GM18870 (cell line): ENCODE results near the gene CNTN4.

Experiments used
- ATAC-seq: cut with Tn5 transposase; IDR thresholded peaks from one replicate; pipeline ENCODE4 v1.9.1; 2021; ENCODE audit warnings: moderate library complexity; ENCODE audit not compliant: unreplicated experiment

The CNTN4 gene

GRCh38 chr3:2375376-2375775, 276.7 kb downstream of the CNTN4 start:
- no peak for ATAC-seq

- ATAC-seq, result no peak
Measured at GRCh38 chr3:2377281-2377680, 278.6 kb downstream of the CNTN4 start.

GRCh38 chr3:2390926-2391532, 292.4 kb downstream of the CNTN4 start:
- ATAC-seq, result no peak

- ATAC-seq, result no peak
Measured at GRCh38 chr3:2391896-2392295, 293.2 kb downstream of the CNTN4 start.

DNA sequence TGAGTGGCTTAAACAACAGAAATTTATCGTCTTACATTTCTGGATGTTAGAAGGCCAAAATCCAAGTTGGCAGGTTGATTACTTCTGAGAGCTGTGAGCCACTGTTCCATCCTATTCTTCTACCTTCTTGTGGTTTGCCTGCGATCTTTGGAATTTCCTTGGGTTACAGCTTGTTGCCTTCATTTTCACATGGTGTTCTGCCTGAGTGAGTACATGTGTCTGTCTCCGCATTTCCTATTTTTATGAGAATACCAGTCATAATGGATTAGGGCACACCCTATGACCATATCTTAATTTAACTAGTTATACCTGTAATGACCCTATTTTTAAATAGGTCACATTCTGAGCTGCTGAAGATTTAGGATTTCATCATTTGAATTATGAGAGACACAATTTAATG, 294.3 kb downstream of the CNTN4 start:
- ATAC-seq, result no peak

- no peak for ATAC-seq
Measured at GRCh38 chr3:2415083-2415482, 316.4 kb downstream of the CNTN4 start.

GRCh38 chr3:2420919-2421318, 322.3 kb downstream of the CNTN4 start:
- no peak for ATAC-seq

DNA sequence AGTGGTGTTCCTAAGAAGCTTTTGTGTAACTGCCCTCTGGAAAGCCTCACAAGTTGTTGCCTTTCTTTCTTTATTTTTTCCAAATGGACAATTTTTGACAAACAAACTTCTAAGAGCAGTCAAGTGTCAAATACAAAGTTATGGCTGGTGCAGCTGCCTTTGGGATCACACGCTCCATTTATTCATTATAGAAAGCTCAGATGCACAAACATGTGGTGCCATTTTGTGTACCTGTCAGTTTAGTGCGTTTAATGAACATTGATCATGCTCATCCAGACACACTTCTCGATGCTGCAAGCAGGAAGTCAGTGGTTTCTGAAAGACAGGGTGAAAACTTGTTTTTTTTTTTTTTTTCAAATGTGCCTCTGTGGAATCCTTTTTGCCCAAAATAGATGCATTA, 324.5 kb downstream of the CNTN4 start:
- no peak for ATAC-seq

DNA sequence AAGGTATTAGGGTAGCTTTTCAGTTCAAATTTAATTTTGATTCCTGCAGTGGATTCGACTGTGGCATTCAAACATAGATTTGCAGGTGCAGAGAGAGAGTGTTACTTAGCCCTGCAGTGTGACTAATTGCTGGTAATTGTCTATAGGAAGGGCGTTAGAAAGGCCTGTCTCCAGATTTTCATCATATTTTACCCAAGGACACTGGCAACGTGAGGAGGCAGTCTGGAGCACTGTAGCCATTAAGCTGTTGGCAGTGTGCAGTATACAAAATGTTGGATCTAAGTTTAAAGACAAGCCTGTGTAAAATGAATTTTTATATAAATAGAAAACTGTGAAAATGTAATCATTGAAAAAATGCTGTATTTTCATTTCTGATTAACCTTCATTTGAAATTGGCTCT, 342.9 kb downstream of the CNTN4 start:
- ATAC-seq, result no peak

- ATAC-seq, result no peak
Measured at GRCh38 chr3:2446146-2446545, 347.5 kb downstream of the CNTN4 start.

GRCh38 chr3:2452249-2452648, 353.6 kb downstream of the CNTN4 start:
- ATAC-seq, result no peak

DNA sequence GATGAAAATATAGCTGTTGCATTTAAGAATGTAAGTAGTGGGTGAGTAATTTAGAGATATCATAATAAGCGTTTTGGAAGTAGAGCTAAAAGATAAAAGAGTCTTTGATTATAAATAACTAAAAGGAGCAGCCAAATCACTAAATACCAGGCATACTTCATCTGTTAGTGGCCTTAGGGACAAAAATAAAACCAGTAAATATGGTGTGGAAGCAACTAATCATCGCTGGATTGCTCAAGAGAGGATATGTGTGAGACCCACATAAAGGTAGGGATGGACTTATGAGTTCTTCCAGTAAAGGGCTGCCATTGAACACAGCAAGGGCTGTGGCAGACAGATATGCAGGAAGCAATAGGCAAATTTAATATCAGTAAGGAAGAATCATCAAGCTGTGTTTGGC, 356.2 kb downstream of the CNTN4 start:
- ATAC-seq, result no peak

DNA sequence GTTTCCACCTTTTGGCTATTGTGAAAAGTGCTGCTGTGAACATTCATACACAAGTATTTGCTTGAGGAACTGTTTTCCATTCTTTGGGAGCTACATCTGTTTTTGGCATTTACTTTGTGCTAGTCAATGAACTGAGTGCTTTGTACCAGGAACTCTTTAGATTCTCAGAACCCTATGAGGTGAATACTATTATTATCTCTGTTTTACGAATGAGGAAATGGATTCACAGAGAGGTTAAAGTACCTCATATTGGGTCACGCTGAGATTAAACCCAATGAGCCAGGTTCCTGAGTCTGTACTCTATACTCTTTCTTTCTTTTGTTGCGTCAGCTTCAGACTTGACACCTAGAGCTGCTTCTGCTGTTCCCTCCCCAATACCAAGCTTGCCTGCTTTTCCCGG, 358.1 kb downstream of the CNTN4 start:
- ATAC-seq, result no peak

DNA sequence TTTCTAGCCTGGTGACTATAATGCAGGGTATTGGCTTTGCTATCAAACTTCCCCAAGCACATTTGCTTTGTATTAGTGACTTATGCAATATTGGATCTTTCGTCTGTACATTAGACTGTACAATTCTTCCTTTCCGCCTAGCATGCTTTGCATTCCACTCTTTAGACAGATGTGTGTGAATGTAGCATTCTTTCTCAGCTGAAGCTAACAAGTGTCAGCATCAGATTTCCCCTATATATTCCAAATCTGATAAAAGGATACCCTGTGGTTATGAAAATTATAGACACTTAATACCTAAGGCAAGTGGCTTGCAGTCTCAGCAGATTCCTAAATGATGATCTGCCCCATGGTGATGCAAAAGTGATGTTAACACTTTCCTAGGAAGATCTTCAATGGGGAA, 360.1 kb downstream of the CNTN4 start:
- ATAC-seq, result no peak

DNA sequence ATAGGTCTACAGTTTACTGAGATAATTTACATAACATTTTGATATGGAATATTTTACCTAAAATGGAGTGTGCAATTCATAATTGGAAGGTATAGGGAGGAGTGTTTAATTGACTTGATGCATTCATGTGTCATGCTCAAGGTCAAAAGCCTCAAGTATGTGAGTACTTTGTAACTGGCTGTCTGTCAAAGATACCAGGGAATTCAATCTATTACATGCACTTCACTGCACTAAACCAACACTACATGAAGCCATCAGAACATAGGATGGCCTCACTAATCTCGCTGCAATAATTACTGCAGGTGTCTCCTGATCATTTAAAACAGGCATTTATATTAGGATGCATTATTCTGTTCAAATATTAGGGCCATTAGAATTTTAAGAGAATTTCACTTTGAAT, 367.2 kb downstream of the CNTN4 start:
- no peak for ATAC-seq

DNA sequence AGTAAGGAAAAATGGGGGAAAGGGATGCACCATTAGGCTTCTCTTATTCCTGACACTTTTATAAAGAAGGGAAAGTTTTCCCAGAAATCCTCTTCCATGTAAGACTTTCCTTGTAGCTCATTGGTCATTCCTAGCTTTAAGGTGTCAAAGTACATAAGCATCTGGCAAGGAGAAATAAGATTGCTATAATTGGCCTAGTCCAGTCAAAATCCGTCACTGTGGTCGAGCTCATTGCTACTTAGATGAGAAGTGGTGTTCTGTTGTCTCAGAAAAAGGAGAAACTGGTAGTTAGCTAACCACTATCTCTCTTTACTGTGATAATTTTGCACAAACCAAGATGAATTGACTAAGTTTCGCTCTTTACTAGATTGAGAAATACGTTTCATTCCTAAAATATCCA, 370.1 kb downstream of the CNTN4 start:
- no peak for ATAC-seq

DNA sequence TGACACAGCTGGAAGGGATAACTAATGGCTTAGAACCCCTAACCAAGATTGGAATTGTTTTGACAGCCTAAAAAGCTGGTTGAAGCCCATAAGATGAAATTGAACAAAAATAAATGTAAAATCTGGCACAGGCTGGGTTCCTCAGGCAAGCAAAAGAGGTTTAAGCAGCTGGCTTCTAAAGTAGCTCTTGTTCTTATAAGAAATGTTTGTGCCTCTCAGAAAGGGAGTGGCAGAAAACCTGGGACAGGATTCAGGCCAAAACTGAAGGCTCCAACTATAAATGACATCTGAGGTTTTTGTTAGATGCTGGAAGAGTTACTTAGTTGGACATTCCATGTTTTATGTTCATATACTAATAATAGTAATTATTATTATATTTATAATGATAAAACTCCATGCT, 378.3 kb downstream of the CNTN4 start:
- ATAC-seq, result no peak

DNA sequence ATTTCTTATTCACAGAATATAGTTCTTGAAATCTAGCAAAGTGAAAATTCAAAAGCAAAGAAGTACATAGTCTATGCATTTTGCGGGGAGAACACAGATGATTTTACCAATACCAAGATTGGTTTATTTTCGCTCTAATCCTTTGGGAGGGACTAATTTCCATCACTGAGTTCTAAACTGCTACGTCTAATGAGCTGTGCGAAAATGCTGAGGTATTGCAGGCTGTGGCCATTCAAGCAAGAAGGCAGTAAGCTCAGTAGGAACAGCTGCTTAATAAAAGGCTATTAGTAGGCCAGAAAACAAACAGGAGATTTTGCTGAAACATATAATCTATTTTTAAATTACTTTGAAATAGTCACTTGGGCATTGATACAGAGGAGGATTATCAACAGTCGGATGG, 379.0 kb downstream of the CNTN4 start:
- no peak for ATAC-seq

DNA sequence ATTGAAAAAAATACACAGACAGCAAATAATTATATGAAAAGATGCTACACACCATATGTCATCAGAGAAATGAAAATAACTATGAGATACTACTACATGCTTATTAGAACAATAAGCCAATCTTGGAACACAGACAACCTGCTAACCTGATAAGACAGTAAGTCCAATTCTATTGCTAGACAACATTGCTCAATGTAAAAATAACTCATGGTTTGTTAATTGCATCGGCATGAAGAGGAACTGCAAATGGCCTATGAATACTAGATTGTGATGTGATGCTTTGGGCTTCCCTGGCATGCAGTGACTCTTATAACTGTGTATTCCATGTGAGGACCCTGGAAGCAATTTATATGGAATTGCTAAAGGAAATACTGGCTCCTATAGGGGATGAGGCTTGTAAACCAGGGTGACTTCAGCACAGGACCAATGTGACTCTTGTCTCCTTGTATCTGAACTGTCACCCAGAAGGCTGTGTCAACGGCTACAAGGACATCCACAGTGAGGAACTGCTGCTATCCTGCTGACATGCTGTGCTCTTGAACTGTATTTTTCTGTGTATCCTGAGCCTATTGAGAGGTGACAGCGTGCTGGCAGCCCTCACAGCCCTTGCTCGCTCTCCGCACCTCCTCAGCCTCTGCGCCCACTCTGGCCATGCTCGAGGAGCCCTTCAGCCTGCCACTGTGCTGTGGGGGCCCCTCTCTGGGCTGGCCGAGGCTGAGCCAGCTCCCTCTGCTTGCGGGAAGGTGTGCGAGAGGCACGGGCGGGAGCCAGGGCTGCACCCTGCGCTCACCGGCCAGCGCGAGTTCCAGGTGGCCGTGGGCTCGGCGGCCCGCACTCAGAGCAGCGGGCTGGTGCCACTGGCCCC, 385.7 kb downstream of the CNTN4 start:
- ATAC-seq, result no peak

DNA sequence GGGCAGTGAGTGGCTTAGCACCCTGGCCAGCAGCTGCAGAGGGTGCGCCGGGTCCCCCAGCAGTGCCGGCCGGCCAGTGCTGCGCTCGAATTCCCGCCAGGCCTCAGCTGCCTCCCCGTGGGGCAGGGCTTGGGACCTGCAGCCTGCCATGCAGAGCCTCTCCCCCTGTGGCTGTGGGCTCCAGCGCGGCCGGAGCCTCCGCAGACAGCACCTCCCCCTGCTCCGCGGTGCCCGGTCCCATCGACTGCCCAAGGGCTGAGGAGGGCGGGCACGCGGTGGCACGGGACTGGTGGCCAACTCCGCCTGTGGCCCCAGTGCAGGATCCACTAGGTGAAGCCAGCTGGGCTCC, 386.3 kb downstream of the CNTN4 start:
- ATAC-seq, result no peak

DNA sequence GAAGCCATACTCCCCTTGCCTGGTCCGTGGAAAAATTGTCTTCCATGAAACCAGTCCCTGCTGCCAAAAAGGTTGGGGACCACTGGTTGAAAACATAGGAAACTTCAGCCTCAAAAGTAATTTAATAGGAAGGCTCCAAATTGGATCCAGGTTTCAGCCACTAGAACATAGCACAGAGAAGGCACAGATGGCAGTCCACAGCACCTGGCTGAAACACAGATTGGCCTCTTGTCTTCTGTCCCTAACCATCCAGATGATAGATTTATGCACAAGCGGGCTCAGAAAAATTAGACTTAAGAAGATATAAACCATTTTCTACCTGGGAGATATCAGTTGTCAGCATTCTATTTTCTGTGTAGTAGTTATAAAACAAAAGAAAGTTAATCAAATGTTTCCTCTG, 397.1 kb downstream of the CNTN4 start:
- ATAC-seq, result no peak

DNA sequence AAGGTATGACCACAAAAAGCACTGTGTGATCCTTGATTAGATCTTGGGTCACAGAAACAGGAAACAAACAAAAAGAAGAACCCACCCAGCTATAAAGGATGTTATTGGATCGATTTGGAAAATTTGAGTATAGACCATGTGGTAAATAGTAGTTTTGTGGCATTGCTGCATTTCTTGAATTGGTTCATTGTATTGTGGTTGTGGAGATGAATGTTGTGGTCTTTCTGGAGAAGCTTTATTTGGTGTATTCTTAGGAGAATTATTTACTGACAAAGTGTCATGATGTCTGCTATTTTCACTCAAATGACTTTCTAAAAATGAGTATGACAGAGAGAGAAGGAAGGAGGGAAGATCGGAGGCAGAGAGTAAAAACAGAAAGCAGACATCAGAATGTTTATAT, 406.2 kb downstream of the CNTN4 start:
- ATAC-seq, result no peak

DNA sequence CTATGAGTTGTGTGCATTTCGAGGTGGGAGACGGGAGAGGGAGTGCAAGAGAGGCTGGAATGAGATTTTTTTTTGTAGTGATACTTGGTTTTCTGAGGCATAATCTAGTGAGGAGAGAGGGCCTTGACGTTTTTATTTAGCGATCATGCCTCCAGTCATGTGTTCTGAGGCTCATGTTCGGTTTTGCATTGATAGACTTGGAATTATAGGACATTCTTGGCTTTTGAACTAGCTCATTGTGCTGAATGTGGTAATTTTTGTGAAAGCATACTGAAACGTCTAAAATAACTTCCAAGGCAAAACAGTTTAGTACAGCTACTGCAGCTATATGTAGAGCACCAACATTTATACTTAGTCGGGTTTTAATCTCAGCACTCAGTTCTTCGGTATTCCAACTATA, 408.1 kb downstream of the CNTN4 start:
- no peak for ATAC-seq
